Spleen (tissue), 11 donors: Measurements from ENCODE around the gene ERCC6. TPM values are rescaled to one million over a fixed set of nuclear protein-coding genes. Genes with fewer than 3 reads are reported as not detected.

Source experiments
- DNase-seq: peaks from one replicate; pipeline ENCODE4 v3.0.0-alpha.2; 2020
- H3K27ac ChIP-seq, 8 donors: fragments of 200-600 bp; sonication (generic) in 7 of 8; 1 replicate in 4 of 8; 2 replicates in 4 of 8; pipeline versions ENCODE4 v1.5.0 to v1.8.0; 2016 to 2021; ENCODE audit warnings: inconsistent platforms in 4 of 8, mild to moderate bottlenecking in 4 of 8, moderate library complexity in 1 of 8
- H3K27me3 ChIP-seq, 7 donors: fragments of 200-600 bp; sonication (generic) in 6 of 7; replicated peaks in 1 of 7; 1 replicate in 4 of 7; 2 replicates in 3 of 7; pipeline versions ENCODE4 v1.5.0 to v1.8.0; 2016 to 2021; ENCODE audit warnings: inconsistent platforms in 3 of 7, mild to moderate bottlenecking in 1 of 7
- H3K36me3 ChIP-seq, 6 donors: fragments of 200-600 bp; sonication (generic) in 5 of 6; 1 replicate in 4 of 6; 2 replicates in 2 of 6; pipeline versions ENCODE4 v1.5.0 to v1.8.0; 2016 to 2021; ENCODE audit warnings: inconsistent platforms in 2 of 6
- H3K4me1 ChIP-seq, 6 donors: fragments of 200-600 bp; sonication (generic) in 5 of 6; 1 replicate in 3 of 6; 2 replicates in 3 of 6; pipeline versions ENCODE4 v1.5.0 to v1.8.0; 2016 to 2021; ENCODE audit warnings: inconsistent platforms in 3 of 6
- H3K4me3 ChIP-seq, 8 donors: fragments of 200-600 bp; sonication (generic) in 7 of 8; 1 replicate in 4 of 8; 2 replicates in 4 of 8; pipeline versions ENCODE4 v1.5.0 to v1.8.0; 2016 to 2021; ENCODE audit warnings: inconsistent platforms in 4 of 8, mild to moderate bottlenecking in 4 of 8, moderate library complexity in 2 of 8
- H3K9me3 ChIP-seq, 8 donors: fragments of 200-600 bp; sonication (generic) in 7 of 8; 1 replicate in 4 of 8; 2 replicates in 4 of 8; pipeline versions ENCODE4 v1.5.0 to v1.8.0; 2016 to 2021; ENCODE audit warnings: inconsistent platforms in 4 of 8
- POLR2A ChIP-seq, 3 donors: fragments of 450-650 bp; IDR thresholded peaks; one replicate each; pipeline ENCODE4 v1.5.1; 2017; ENCODE audit warnings: antibody characterized with exemption in 3 of 3, mild to moderate bottlenecking in 1 of 3
- POLR2AphosphoS5 ChIP-seq, 3 donors: sonication (generic); formaldehyde crosslinking; IDR thresholded peaks; one replicate each; pipeline ENCODE4 v1.5.1; 2017; ENCODE audit warnings: antibody characterized with exemption in 3 of 3
- WGBS, 5 donors: extraction: QIAGEN DNeasy Blood & Tissue Kit in 3 of 5; methylation state at CpG; one replicate each; pipeline versions ENCODE4 v1.1.5 to v1.1.7; 2013 to 2018; 5-methylcytosine and 5-hydroxymethylcytosine counted together
- intact Hi-C: fragments of 100-400 bp; cut with DNase I; formaldehyde crosslinking; loops from one replicate; pipeline ENCODE4 v1.15.0; 2023; ENCODE audit warnings: low total_unique reads
- polyA plus RNA-seq, 3 donors: library from polyadenylated mRNA; stranded (reverse); fragments of 200-250 nt; gene quantifications; one replicate each; pipeline ENCODE4 v1.2.1, GENCODE V29; 2013
- total RNA-seq, 7 donors: library from RNA; depleted of rRNA in 3 of 7; stranded (reverse); fragments of >200 nt in 3 of 7; fragmentation: NEBNext Ultra II Directional in 4 of 7; extraction: Animal tissue kit (Norgen Biotek cat#: 25700) in 4 of 7; gene quantifications; one replicate each; pipeline versions ENCODE4 v1.1.0 to v1.2.1, GENCODE V29; 2016 to 2021
- TF ChIP-seq, protein P1 (sequence below), 11 experiments: fragments of 200-600 bp in 7 of 11; fragments of 450-650 bp in 4 of 11; sonication (generic) in 4 of 11; IDR thresholded peaks in 8 of 11; conservative IDR thresholded peaks in 3 of 11; 1 replicate in 7 of 11; 2 replicates in 4 of 11; pipeline versions ENCODE4 v1.4.0 to v1.8.0; 2016 to 2021; ENCODE audit warnings: antibody characterized with exemption in 11 of 11, inconsistent platforms in 4 of 11, mild to moderate bottlenecking in 1 of 11
- donor health status: healthy with polysubstance abuse.
- donor health status: DM: no; HTN: no; CAD: no; lungs with moderate emphysema.
- donor health status: DM: no; HTN: no; CAD: no.
- donor health status: Bipolar disorder and iron deficiency.
- donor health status: healthy.
- donor health status: DM: no; HTN: no; CAD: no.
- donor health status: DM: yes; HTN: yes; CAD: no.

Gene ERCC6
- total and polyA plus RNA-seq, 10 donors, result 2.7 to 32.7 (median 24.6) TPM

- no peak for DNase-seq
- WGBS, 5 donors, result 52 to 67% (median 64%) methylated on average over 2 of the region's 2 CpGs
- Histone ChIP-seq H3K27ac (no peak overlapping the region), H3K4me1 (no peaks in the 10 kb centered on the region), H3K36me3 (no peaks in the 10 kb centered on the region), H3K9me3 (no peaks in the 10 kb centered on the region), H3K4me3 (no peak overlapping the region), H3K27me3 (no peaks in the 10 kb centered on the region)
- intact Hi-C loops, result no loop called here
- no peak for TF ChIP-seq POLR2AphosphoS5 (IDR thresholded peaks at IDR 0.05)
- TF ChIP-seq, protein P1, sequence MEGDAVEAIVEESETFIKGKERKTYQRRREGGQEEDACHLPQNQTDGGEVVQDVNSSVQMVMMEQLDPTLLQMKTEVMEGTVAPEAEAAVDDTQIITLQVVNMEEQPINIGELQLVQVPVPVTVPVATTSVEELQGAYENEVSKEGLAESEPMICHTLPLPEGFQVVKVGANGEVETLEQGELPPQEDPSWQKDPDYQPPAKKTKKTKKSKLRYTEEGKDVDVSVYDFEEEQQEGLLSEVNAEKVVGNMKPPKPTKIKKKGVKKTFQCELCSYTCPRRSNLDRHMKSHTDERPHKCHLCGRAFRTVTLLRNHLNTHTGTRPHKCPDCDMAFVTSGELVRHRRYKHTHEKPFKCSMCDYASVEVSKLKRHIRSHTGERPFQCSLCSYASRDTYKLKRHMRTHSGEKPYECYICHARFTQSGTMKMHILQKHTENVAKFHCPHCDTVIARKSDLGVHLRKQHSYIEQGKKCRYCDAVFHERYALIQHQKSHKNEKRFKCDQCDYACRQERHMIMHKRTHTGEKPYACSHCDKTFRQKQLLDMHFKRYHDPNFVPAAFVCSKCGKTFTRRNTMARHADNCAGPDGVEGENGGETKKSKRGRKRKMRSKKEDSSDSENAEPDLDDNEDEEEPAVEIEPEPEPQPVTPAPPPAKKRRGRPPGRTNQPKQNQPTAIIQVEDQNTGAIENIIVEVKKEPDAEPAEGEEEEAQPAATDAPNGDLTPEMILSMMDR (IDR thresholded peaks at IDR 0.05 in 8 of 11, conservative IDR thresholded peaks at IDR 0.05 in 3 of 11), result no peak
- TF ChIP-seq POLR2A (IDR thresholded peaks at IDR 0.05), result no peak
Measured at GRCh38 chr10:49579621-49580020, 40.7 kb upstream of the ERCC6 start.

DNA sequence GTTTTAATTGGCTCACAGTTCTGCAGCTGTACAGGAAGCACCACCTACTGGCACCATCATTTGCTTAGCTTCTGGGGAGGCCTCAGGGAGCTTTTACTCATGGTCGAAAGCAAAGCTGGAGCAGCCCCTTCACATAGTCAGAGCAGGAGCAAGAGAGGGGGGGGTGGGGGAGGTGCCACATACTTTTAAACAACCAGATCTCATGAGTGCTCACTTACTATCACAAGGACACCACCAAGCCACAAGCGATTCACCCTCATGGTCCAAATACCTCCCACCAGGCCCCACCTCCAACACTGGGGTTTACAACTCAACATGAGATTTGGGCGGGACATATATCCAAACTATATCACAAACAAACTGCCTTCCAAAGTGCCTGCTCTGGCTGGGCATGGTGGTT, 39.5 kb upstream of the ERCC6 start:
- 85 to 95% (median 91%) methylated on average over 3 of the region's 3 CpGs for WGBS, 5 donors
- Histone ChIP-seq H3K4me3 (no peak overlapping the region), H3K9me3 (no peaks in the 10 kb centered on the region), H3K27ac (no peak overlapping the region), H3K4me1 (no peaks in the 10 kb centered on the region), H3K27me3 (no peaks in the 10 kb centered on the region), H3K36me3 (no peaks in the 10 kb centered on the region)
- TF ChIP-seq POLR2AphosphoS5 (IDR thresholded peaks at IDR 0.05) (no peak), POLR2A (IDR thresholded peaks at IDR 0.05) (no peak)
- TF ChIP-seq, protein P1 (IDR thresholded peaks at IDR 0.05 in 8 of 11, conservative IDR thresholded peaks at IDR 0.05 in 3 of 11), result no peak
- intact Hi-C loops, result no loop called here
- DNase-seq, result no peak

DNA sequence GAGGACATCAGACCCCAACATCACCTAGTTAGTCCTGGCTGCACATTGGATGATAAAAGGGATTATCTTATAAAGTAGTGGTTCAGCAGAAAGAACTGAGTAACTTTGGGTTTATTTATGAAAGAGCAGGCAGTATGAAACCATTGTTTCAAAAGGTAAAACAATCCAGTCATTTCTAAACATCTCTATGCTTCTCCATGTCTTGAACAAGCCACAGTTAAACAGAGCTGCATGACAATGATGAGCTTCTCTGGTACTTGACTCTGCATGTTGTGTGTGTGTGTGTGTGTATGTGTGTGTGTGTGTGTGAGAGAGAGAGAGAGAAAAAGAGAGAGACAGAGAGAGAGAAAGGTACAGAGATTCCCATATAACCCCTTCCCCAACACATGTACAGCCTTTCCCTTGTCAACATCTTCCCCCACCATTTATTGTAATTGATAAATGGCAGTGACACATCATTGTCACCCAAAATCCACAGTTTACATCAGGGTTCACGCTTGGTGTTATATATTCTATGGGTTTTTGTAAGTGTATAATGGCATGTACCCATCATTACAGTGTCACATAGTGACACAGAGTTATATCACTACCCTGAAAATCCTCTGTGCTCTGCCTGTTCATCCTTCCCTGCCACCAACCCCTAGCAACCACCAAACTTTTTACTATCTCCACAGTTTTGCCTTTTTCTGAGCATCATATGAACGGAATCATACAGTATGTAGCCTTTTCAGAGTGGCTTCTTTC, 38.4 kb upstream of the ERCC6 start:
- TF ChIP-seq, protein P1 (IDR thresholded peaks at IDR 0.05 in 8 of 11, conservative IDR thresholded peaks at IDR 0.05 in 3 of 11), result no peak
- TF ChIP-seq POLR2AphosphoS5 (IDR thresholded peaks at IDR 0.05) (no peak), POLR2A (IDR thresholded peaks at IDR 0.05) (no peak)
- H3K4me3 ChIP-seq, result no peak overlapping the region
- H3K27me3 ChIP-seq, result no peaks in the 10 kb centered on the region
- H3K9me3 ChIP-seq, result no peaks in the 10 kb centered on the region
- H3K4me1 ChIP-seq, result no peaks in the 10 kb centered on the region
- no peak for DNase-seq
- intact Hi-C loops, result no loop called here
- no peak overlapping the region for H3K27ac ChIP-seq
- no peaks in the 10 kb centered on the region for H3K36me3 ChIP-seq
- WGBS, 5 donors, result 79 to 90% (median 81%) methylated on average over 2 of the region's 2 CpGs

DNA sequence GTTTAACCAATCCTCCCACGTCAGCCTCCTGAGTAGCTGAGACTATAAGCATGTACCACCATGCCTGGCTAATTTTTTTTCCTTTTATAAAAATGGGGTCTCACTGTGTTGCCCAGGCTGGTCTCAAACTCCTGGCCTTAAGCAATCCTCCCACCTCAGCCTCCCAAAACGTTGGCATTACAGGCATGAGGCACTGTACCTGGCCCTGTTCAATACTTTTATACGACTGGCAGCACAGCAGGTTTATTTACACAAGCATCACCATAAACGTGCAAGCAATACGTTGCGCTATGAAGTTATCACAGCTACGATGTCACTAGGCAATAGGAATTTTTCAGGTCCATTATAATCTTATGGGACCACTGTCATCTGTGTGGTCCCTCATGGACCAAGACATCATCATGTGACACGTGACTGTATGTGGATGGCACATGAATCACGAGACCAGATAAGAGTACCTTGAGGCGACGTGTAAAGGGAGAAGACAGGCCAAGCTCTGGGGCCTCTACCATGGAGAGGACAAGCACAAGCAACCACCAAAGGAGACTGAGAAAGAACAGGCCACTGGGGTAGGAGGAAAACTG, 36.7 kb upstream of the ERCC6 start:
- Histone ChIP-seq H3K4me3 (no peak overlapping the region), H3K36me3 (no peaks in the 10 kb centered on the region), H3K4me1 (no peaks in the 10 kb centered on the region), H3K27ac (no peak overlapping the region), H3K9me3 (no peaks in the 10 kb centered on the region), H3K27me3 (peaks cover 0 to 8% (median 0%) of the 10 kb centered on the region in 7 donors)
- WGBS, 5 donors, result 83 to 86% (median 85%) methylated on average over 11 of the region's 11 CpGs
- TF ChIP-seq POLR2A (IDR thresholded peaks at IDR 0.05) (no peak), POLR2AphosphoS5 (IDR thresholded peaks at IDR 0.05) (no peak)
- TF ChIP-seq, protein P1 (IDR thresholded peaks at IDR 0.05 in 8 of 11, conservative IDR thresholded peaks at IDR 0.05 in 3 of 11), result no peak
- DNase-seq, result no peak
- intact Hi-C loops, result no loop called here
